Smooth muscle cell (in vitro differentiated cells): Measurements from ENCODE around the gene PDZD8. TPM values are rescaled to one million over a fixed set of nuclear protein-coding genes. Genes with fewer than 3 reads are reported as not detected.

ENCODE experiments used
- DNase-seq: peaks from one replicate; lab custom pipeline; 2025; ENCODE audit not compliant: unreplicated experiment; lab: John Stamatoyannopoulos, UW
- H2AFZ ChIP-seq: fragments of 200-600 bp; sonication (generic); 2 replicates; pipeline ENCODE4 v1.6.0; 2016; ENCODE audit warnings: antibody characterized with exemption, low read depth, mild to moderate bottlenecking
- H3F3A ChIP-seq: fragments of 200-600 bp; sonication (generic); 2 replicates; pipeline ENCODE4 v1.6.0; 2017; ENCODE audit warnings: antibody characterized with exemption, low read depth
- H3K27ac ChIP-seq: fragments of 200-600 bp; sonication (generic); 2 replicates; pipeline ENCODE4 v1.5.1; 2016; ENCODE audit warnings: low read depth, mild to moderate bottlenecking
- H3K27me3 ChIP-seq: fragments of 200-600 bp; sonication (generic); 2 replicates; pipeline ENCODE4 v1.6.1; 2016; ENCODE audit warnings: low read depth, mild to moderate bottlenecking
- H3K36me3 ChIP-seq: fragments of 200-600 bp; sonication (generic); 2 replicates; pipeline ENCODE4 v1.5.1; 2016; ENCODE audit warnings: low read depth
- H3K4me1 ChIP-seq: fragments of 200-600 bp; sonication (generic); 2 replicates; pipeline ENCODE4 v1.5.1; 2016; ENCODE audit warnings: low read depth
- H3K4me2 ChIP-seq: fragments of 200-600 bp; sonication (generic); 2 replicates; pipeline ENCODE4 v1.6.0; 2016; ENCODE audit warnings: mild to moderate bottlenecking
- H3K4me3 ChIP-seq: fragments of 200-600 bp; sonication (generic); 2 replicates; pipeline ENCODE4 v1.5.1; 2016; ENCODE audit warnings: mild to moderate bottlenecking
- H3K79me2 ChIP-seq: fragments of 200-600 bp; sonication (generic); 2 replicates; pipeline ENCODE4 v1.6.0; 2016; ENCODE audit warnings: low read depth, mild to moderate bottlenecking
- H3K9ac ChIP-seq: fragments of 200-600 bp; sonication (generic); 2 replicates; pipeline ENCODE4 v1.6.0; 2016; ENCODE audit warnings: low read depth
- H3K9me3 ChIP-seq: fragments of 200-600 bp; sonication (generic); replicated peaks from 2 replicates; pipeline ENCODE4 v1.5.1; 2016; ENCODE audit warnings: low read depth
- H4K20me1 ChIP-seq: fragments of 200-600 bp; sonication (generic); 2 replicates; pipeline ENCODE4 v1.6.0; 2016; ENCODE audit warnings: low read depth
- WGBS: methylation state at CpG from one replicate; pipeline ENCODE4 v1.1.7; 2016; ENCODE audit warnings: low lambda C conversion rate; 5-methylcytosine and 5-hydroxymethylcytosine counted together
- polyA plus RNA-seq: library from polyadenylated mRNA; unstranded; fragments of >200 nt; fragmentation: Nextera tagmentation; extraction: Ambion mirVana; gene quantifications from 2 replicates; pipeline ENCODE4 v1.2.1, GENCODE V29; 2016
- total RNA-seq: library from RNA; depleted of rRNA; stranded (reverse); fragments of >200 nt; gene quantifications from 2 replicates; pipeline ENCODE4 v1.2.3, GENCODE V29; 2014
- TF ChIP-seq, protein P1 (sequence below): fragments of 200-600 bp; sonication (generic); IDR thresholded peaks from 2 replicates; pipeline ENCODE4 v1.5.1; 2017; ENCODE audit warnings: borderline replicate concordance, mild to moderate bottlenecking, antibody characterized with exemption; ENCODE audit not compliant: insufficient read depth, poor library complexity, severe bottlenecking

Gene PDZD8
- total and polyA plus RNA-seq, 2 experiments from 2014 or later: 6.3 to 22.1 TPM

DNA sequence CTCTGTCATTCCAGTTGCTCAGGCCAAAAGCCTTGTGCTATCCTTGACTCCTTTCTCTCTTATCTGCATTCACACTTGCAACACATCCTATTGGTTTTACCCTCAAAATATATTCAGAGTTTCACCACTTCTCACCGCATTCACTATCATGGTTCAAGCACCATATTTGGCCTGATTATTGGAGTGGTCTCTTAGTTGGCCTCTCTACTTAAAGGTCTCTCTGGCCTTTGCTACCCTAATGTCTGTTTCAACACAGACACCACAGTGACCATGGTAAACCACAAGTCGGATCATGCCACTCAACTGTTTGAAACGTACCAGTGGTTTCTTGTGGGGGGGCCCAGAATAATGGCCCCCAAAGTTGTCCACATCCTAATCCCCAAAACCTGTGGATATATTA, 15.2 kb upstream of the PDZD8 start:
- Histone ChIP-seq H3F3A (no peaks in the 10 kb centered on the region), H3K79me2 (no peaks in the 10 kb centered on the region), H2AFZ (no peak overlapping the region), H4K20me1 (no peaks in the 10 kb centered on the region), H3K9me3 (no peaks in the 10 kb centered on the region), H3K27ac (no peak overlapping the region), H3K27me3 (peaks cover 17% of the 10 kb centered on the region), H3K4me1 (no peaks in the 10 kb centered on the region), H3K36me3 (no peaks in the 10 kb centered on the region), H3K4me2 (no peak overlapping the region), H3K9ac (no peak overlapping the region), H3K4me3 (no peak overlapping the region)
- WGBS: 95% methylated on average over 3 of the region's 3 CpGs
- TF ChIP-seq, protein P1, sequence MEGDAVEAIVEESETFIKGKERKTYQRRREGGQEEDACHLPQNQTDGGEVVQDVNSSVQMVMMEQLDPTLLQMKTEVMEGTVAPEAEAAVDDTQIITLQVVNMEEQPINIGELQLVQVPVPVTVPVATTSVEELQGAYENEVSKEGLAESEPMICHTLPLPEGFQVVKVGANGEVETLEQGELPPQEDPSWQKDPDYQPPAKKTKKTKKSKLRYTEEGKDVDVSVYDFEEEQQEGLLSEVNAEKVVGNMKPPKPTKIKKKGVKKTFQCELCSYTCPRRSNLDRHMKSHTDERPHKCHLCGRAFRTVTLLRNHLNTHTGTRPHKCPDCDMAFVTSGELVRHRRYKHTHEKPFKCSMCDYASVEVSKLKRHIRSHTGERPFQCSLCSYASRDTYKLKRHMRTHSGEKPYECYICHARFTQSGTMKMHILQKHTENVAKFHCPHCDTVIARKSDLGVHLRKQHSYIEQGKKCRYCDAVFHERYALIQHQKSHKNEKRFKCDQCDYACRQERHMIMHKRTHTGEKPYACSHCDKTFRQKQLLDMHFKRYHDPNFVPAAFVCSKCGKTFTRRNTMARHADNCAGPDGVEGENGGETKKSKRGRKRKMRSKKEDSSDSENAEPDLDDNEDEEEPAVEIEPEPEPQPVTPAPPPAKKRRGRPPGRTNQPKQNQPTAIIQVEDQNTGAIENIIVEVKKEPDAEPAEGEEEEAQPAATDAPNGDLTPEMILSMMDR: no peak
- no peak for DNase-seq

DNA sequence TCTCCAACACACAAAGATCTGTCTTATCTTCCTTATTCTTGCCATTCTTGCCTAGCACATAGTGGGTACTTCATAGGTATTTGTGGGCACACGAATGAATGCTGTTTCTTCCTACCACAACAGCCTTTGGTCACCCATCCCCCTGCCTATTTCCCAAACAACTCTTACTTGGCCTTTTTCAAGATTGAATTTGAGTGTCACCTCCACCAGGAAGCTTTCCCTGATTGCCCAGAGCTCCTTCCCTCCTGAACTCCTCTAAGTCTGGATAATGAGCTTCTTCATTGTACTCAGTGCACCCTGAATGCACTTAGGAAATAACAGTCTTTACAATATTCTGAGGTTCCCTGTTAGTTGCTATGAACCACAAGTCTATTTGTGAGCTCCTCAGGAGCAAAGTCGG, 11.6 kb upstream of the PDZD8 start:
- no peaks in the 10 kb centered on the region for H3F3A ChIP-seq
- H3K79me2 ChIP-seq: no peaks in the 10 kb centered on the region
- H3K9ac ChIP-seq: no peak overlapping the region
- H3K27ac ChIP-seq: no peak overlapping the region
- DNase-seq: no peak
- TF ChIP-seq, protein P1: no peak
- no peaks in the 10 kb centered on the region for H3K4me1 ChIP-seq
- no peaks in the 10 kb centered on the region for H3K9me3 ChIP-seq
- no peak overlapping the region for H3K4me3 ChIP-seq
- H2AFZ ChIP-seq: no peak overlapping the region
- H3K36me3 ChIP-seq: no peaks in the 10 kb centered on the region
- WGBS: 82% methylated on average over 2 of the region's 2 CpGs
- no peaks in the 10 kb centered on the region for H4K20me1 ChIP-seq
- H3K27me3 ChIP-seq: peaks cover 17% of the 10 kb centered on the region
- H3K4me2 ChIP-seq: no peak overlapping the region

DNA sequence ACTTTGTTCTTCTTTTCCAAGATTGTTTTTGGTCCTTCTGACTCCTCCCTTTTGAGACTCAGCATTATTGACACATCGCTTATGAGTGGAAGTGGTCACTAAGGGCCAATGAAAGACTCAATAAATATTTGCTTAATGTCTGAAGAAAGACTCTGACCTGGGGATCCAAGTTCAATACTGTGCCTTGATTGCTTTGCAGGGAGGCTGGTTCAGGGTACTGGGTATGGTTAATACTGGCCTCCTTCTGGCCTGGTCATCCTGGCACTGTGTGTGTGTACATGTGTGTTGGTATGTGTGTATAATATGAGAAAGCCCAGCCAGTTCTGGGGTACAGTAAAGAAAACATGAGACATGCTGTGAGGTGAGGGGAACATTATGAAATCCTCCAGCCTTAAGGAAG, 7.6 kb upstream of the PDZD8 start:
- WGBS: 100% methylated on average over 1 of the region's 1 CpG
- Histone ChIP-seq H3K27me3 (peaks cover 45% of the 10 kb centered on the region), H3K4me2 (no peak overlapping the region), H3K27ac (no peak overlapping the region), H3K4me1 (no peaks in the 10 kb centered on the region), H3K4me3 (no peak overlapping the region), H3K36me3 (no peaks in the 10 kb centered on the region), H2AFZ (no peak overlapping the region), H4K20me1 (no peaks in the 10 kb centered on the region), H3F3A (no peaks in the 10 kb centered on the region), H3K9ac (no peak overlapping the region), H3K9me3 (no peaks in the 10 kb centered on the region), H3K79me2 (no peaks in the 10 kb centered on the region)
- TF ChIP-seq, protein P1: no peak
- DNase-seq: no peak
